Activated naive CD8-positive, alpha-beta T cell treated with anti-CD3 and anti-CD28 coated beads, Interleukin-2, amount 50 U/mL, for 16 hours (primary cell): ENCODE data around the gene CD207.
A peak's percentile ranks its signal among the peaks of the same experiment; 100 is the strongest.

ENCODE experiments used
- DNase-seq: peaks from one replicate; pipeline ENCODE4 v3.0.0-alpha.2; 2020; ENCODE audit warnings: low read depth, low spot score

The CD207 gene

GRCh38 chr2:70795164-70795995 lies 40.2 kb downstream of the CD207 start:
- DNase-seq, result no peak

DNA sequence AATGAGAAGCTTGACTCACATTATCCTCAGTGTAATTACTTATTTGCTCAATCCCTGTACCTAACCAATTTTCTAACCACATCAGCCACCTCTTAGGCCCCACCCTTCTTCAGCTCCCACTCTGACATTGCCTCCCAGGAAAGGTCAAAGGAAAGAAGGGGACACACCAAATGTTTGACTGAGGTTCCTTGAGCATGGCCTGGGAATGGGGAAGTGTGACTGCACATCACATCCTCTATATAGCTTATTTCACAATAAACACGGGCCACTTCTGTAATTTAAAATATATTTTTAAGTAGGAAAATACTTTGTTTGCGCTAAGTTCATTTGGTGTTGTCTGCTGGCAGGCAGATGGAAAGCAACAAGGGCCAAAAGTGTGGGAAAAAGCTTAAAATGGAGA lies 42.2 kb downstream of the CD207 start:
- no peak for DNase-seq

DNA sequence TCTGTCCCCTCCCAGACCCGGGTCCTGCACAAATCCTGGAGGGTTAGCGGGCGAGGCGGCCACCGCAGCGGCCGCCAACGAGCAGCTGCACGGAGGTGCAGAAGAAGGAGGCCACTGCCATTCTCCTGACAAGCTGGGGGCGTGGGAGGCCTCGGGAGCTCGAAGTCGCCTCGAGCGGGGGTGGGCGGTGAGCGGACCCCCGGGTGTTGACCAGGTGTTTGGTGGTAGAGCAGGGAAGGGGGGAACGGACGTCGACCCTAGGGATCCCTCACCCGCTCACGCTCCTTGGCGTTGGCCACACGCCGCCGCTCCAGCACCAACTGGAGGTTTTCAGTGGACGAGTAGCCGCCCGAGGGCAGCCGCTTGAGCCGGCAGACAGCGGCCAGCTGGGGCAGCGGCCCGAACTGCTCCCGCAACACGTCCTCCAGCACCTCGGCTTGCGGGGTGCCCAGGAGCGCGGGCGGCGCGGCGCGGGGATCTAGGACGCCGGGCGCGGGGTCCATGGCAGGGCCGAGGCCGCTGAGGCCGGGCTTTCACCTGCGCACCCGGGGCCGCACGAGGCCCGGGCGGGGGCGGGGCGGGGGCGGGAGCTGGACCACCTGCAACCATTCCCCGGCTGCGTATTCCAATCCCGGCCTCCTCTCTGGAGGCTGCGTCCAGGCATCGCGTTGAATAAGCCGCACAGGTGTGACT lies 45.3 kb downstream of the CD207 start, which contains the start of gene FIGLA:
Gene FIGLA, minus strand, starts transcription at position 508 of the 693 bp plus-strand sequence. Its CDS starts 5 bp downstream, at position 503.
- no peak for DNase-seq

- DNase-seq, result peak; percentile 56
Measured at GRCh38 chr2:70789304-70790135, 46.1 kb downstream of the CD207 start.

DNA sequence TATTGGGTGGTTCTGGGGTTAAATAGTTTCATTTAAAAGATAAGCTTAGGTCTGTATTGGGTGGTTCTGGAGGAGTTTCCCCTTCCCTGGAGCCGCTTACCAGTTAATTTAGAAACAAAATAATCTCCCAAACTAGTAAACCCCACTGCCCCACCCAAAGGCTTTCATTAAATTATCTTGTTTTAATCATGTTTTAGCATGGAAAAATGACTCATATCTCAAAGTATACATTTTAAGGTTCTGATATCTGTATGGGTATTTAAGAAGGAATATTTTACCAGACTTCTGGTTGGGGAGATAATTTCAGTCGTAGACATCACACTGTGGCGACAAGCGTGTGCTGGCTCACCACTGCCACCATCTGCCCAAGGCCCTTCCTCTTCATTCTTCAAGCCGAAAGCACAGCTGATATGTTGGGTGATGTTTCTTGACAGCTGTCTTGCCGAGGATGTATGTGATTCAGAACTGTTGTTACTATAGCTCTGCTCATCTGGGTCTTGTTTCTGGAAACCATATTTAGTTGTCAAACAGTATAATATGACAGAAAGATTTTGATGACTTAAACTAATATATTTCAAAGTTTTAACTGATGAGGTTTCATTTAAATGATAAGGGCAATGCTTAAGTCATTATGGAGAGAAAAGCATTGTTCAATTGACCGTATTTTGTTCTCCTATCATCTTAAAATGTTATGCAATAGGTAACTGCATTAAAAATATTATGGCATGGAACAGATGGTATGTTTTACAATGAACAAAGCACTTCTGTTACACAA lies 50.3 kb downstream of the CD207 start:
- DNase-seq, result no peak

GRCh38 chr2:70784320-70784719 lies 51.3 kb downstream of the CD207 start:
- DNase-seq, result no peak
